Measurements from ENCODE around the gene NRL. TPM values are rescaled to one million over a fixed set of nuclear protein-coding genes. Genes with fewer than 3 reads are reported as not detected.
A peak's percentile ranks its signal among the peaks of the same experiment; 100 is the strongest.

NRL gene
- total and polyA plus RNA-seq, 2 donors (not counting 3 experiments of a cell fraction or from before 2014, with no cell fraction given) = 0.71 to 1.1 TPM

GRCh38 chr14:24093207-24093900 lies 21.4 kb downstream of the NRL start:
- Histone ChIP-seq H3K36me3 (ENCODE audit: control insufficient read depth in 2 of 2, extremely low read depth in 1 of 2, insufficient read depth in 2 of 2, low read length in 2 of 2) (no peaks in the 10 kb centered on the region), H3K4me2 (ENCODE audit: insufficient read depth, low read length) (no peak overlapping the region), H3K4me3 (replicated peaks in 1 of 3; ENCODE audit: insufficient read depth in 1 of 3, low read depth in 1 of 3, low read length in 3 of 3) (peak overlapping the region in 1 of 3 experiments; percentile 74), H3K27ac (ENCODE audit: insufficient read depth, low read depth, low read length) (no peak overlapping the region), H3K27me3 (ENCODE audit: control insufficient read depth in 2 of 2, insufficient read depth in 2 of 2, low read length in 2 of 2) (no peaks in the 10 kb centered on the region), H4K20me1 (replicated peaks; ENCODE audit: control insufficient read depth, extremely low read depth, insufficient read depth, low read length) (no peaks in the 10 kb centered on the region), H3K9ac (replicated peaks; ENCODE audit: extremely low read depth, insufficient read depth, low read length) (no peak overlapping the region), H3K9me1 (replicated peaks; ENCODE audit: control insufficient read depth, extremely low read depth, insufficient read depth, low read length) (no peaks in the 10 kb centered on the region), H2AFZ (ENCODE audit: low read depth, low read length) (peak overlapping the region; percentile 84), H3K79me2 (ENCODE audit: control insufficient read depth, insufficient read depth, low read length) (peaks cover 4% of the 10 kb centered on the region), H3K9me3 (replicated peaks; ENCODE audit: control insufficient read depth, insufficient read depth, low read length) (no peaks in the 10 kb centered on the region), H3K4me1 (ENCODE audit: control insufficient read depth, extremely low read depth, insufficient read depth, low read length) (peaks cover 9% of the 10 kb centered on the region)
- BruUV-seq (replicated peaks) = no TSS peak
- POLR2A ChIA-PET = interaction anchor here (0.7 to 3.1 kb wide), 3 partner anchors 10 to 21 kb away, joined by 3 to 11 read pairs (median 4); partner anchors contain the start of genes DCAF11 and NRL
- DNase-seq (ENCODE audit: low read depth, low spot score) = no peak
- TF ChIP-seq JUN (IDR thresholded peaks at IDR 0.05; ENCODE audit: borderline replicate concordance, insufficient read depth, insufficient read length, low read depth) = no peak
- TF ChIP-seq POLR2AphosphoS5 (IDR thresholded peaks at IDR 0.05; ENCODE audit: insufficient read depth, low read depth, low read length) = no peak
- TF ChIP-seq MAX (IDR thresholded peaks at IDR 0.05; ENCODE audit: insufficient read depth, insufficient read length) = no peak
- TF ChIP-seq CTCF (IDR thresholded peaks at IDR 0.05; ENCODE audit: extremely low read depth in 1 of 2, insufficient read depth in 1 of 2, low read depth in 1 of 2, low read length in 2 of 2) = no peak
- TF ChIP-seq POLR2A (IDR thresholded peaks at IDR 0.05; ENCODE audit: low read depth, low read length) = no peak
- no peak for TF ChIP-seq EZH2 (IDR thresholded peaks at IDR 0.05; ENCODE audit: borderline replicate concordance, low read depth, low read length, severe bottlenecking)
- no peak for TF ChIP-seq MYC (IDR thresholded peaks at IDR 0.05; ENCODE audit: low read depth, low read length)
- TF ChIP-seq FOS (IDR thresholded peaks at IDR 0.05; ENCODE audit: borderline replicate concordance, insufficient read depth, low read length) = no peak
- no peak for TF ChIP-seq GATA2 (IDR thresholded peaks at IDR 0.05; ENCODE audit: insufficient read depth, insufficient read length, low read depth, low read length)
- dilution Hi-C loops (cut with MboI; ENCODE audit: extremely low pct_ligation_motif_present, low sequenced_read_pairs) (no loop called here), intact Hi-C loops (cut with micrococcal nuclease) (no loop called here)
- CTCF ChIA-PET = interaction anchor here (0.8 to 9.6 kb wide), 8 partner anchors 11 to 214 kb away, joined by 3 to 319 read pairs (median 6); partner anchors contain the start of genes CIDEB, DCAF11 and NRL
- no peak for FAIRE-seq

Data from endothelial cell of umbilical vein (primary cell).